CD4-positive, alpha-beta T cell (primary cell): ENCODE results near the gene NME7. TPM values are rescaled to one million over a fixed set of nuclear protein-coding genes. Genes with fewer than 3 reads are reported as not detected.

Experiments
- ATAC-seq: fragments of 200-7000 bp; cut with Tn5 transposase; one replicate; pipeline ENCODE4 v1.10.0; 2022; ENCODE audit warnings: mild to moderate bottlenecking; ENCODE audit not compliant: poor library complexity
- CTCF ChIA-PET: fragments of 350-600 bp; sonication (Branson Sonifier 250); formaldehyde crosslinking; loops from one replicate; lab custom pipeline; 2021; ENCODE audit warnings: antibody characterized with exemption, inconsistent platforms; lab: Charles Lee
- POLR2A ChIA-PET: fragments of 350-600 bp; sonication (Branson Sonifier 250); formaldehyde crosslinking; loops from one replicate; lab custom pipeline; 2021; ENCODE audit warnings: antibody characterized with exemption, inconsistent platforms; lab: Charles Lee
- DNase-seq, 14 experiments: peaks; one replicate each; pipeline ENCODE4 v3.0.0-alpha.2; 2013 to 2020; ENCODE audit warnings: mixed read lengths in 2 of 14
- H3K27ac ChIP-seq, 2 donors: one replicate each; pipeline versions ENCODE4 v1.5.1 to v1.7.0; 2013; ENCODE audit warnings: low read length in 2 of 2, low read depth in 1 of 2, mild to moderate bottlenecking in 1 of 2
- H3K27me3 ChIP-seq, 2 experiments: 1 replicate in 1 of 2; 2 replicates in 1 of 2; pipeline versions ENCODE4 v1.6.1 to v1.7.0; 2013; ENCODE audit warnings: low read length in 2 of 2, control low read depth in 1 of 2, mild to moderate bottlenecking in 1 of 2, moderate library complexity in 1 of 2; ENCODE audit not compliant: insufficient read depth in 2 of 2, control insufficient read depth in 1 of 2
- H3K36me3 ChIP-seq: one replicate; pipeline ENCODE4 v1.6.1; 2013; ENCODE audit warnings: low read length, control low read depth; ENCODE audit not compliant: insufficient read depth
- H3K4me1 ChIP-seq: one replicate; pipeline ENCODE4 v1.6.1; 2013; ENCODE audit warnings: low read length, control low read depth; ENCODE audit not compliant: insufficient read depth
- H3K4me3 ChIP-seq: one replicate; pipeline ENCODE4 v1.5.1; 2013; ENCODE audit warnings: mild to moderate bottlenecking, low read length, moderate library complexity
- H3K9me3 ChIP-seq, 2 experiments: 1 replicate in 1 of 2; 2 replicates in 1 of 2; pipeline versions ENCODE4 v1.6.1 to v1.7.0; 2013; ENCODE audit warnings: low read length in 2 of 2, mild to moderate bottlenecking in 2 of 2, control low read depth in 1 of 2, moderate library complexity in 1 of 2; ENCODE audit not compliant: control insufficient read depth in 1 of 2, insufficient read depth in 1 of 2
- H3K27ac Mint-ChIP-seq: one replicate; pipeline ENCODE4 v1.8.0; 2020; ENCODE audit warnings: mixed read lengths
- H3K27me3 Mint-ChIP-seq: one replicate; pipeline ENCODE4 v1.8.0; 2021; ENCODE audit warnings: mixed read lengths
- H3K36me3 Mint-ChIP-seq: one replicate; pipeline ENCODE4 v1.8.0; 2021; ENCODE audit warnings: low read depth, mixed read lengths
- H3K4me1 Mint-ChIP-seq: one replicate; pipeline ENCODE4 v1.8.0; 2021; ENCODE audit warnings: low read depth, mixed read lengths
- H3K4me3 Mint-ChIP-seq: one replicate; pipeline ENCODE4 v1.8.0; 2020; ENCODE audit warnings: mild to moderate bottlenecking, mixed read lengths
- H3K9me3 Mint-ChIP-seq: one replicate; pipeline ENCODE4 v1.8.0; 2020; ENCODE audit warnings: mixed read lengths
- intact Hi-C, 2 experiments: fragments of 100-400 bp; cut with DNase I in 1 of 2; cut with micrococcal nuclease in 1 of 2; formaldehyde crosslinking; loops; one replicate each; pipeline versions ENCODE4 v1.15.1 to v1.9.0; 2023 to 2025; cut with DNase I, micrococcal nuclease
- total RNA-seq, 174 experiments: library from RNA in 2 of 174; stranded (reverse) in 2 of 174; gene quantifications; one replicate each; pipeline ENCODE4 v1.2.3 and lab custom pipeline; 2021 to 2026
- TF ChIP-seq, protein P1 (sequence below): fragments of 200-600 bp; IDR thresholded peaks from one replicate; pipeline ENCODE4 v1.8.0; 2022; ENCODE audit warnings: antibody characterized with exemption, mild to moderate bottlenecking

NME7 gene
- total RNA-seq, 2 experiments from 2014 or later = 7.2 to 8.3 TPM

DNA sequence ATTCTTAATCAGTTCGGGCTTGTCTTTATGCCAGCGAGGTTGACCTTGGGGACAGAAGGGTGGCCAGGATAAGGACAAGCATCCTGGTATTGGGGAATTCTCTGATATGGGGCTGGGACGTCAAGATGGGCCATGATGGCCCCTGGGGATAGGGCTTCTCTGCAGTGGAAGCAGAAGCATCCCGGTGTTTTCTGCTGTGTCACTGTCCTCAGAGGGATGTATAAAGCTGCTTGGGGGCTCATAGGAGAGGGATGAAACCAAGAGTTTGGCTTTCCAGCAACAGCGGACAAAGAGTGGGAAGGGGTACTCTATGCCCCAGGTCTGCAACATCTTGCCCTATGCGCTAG, 262.5 kb downstream of the NME7 start:
- ChIA-PET CTCF (no interaction called here), POLR2A (no interaction called here)
- peaks cover 32% of the 10 kb centered on the region for H3K4me1 ChIP-seq
- no peak for DNase-seq
- intact Hi-C loops = loop anchor here (2.0 to 10.0 kb wide), 5 partner anchors 242 to 928 kb away; partner anchors contain the start of genes NME7 (in 1 of the 2) and TIPRL (in 1 of the 2)
- Mint-ChIP-seq H3K27me3 (peaks cover 3% of the 10 kb centered on the region), H3K36me3 (no peaks in the 10 kb centered on the region), H3K9me3 (no peaks in the 10 kb centered on the region), H3K27ac (no peak overlapping the region), H3K4me1 (peaks cover 36% of the 10 kb centered on the region), H3K4me3 (no peak overlapping the region)
- no peak overlapping the region for H3K27ac ChIP-seq
- H3K9me3 ChIP-seq = no peaks in the 10 kb centered on the region
- TF ChIP-seq, protein P1, sequence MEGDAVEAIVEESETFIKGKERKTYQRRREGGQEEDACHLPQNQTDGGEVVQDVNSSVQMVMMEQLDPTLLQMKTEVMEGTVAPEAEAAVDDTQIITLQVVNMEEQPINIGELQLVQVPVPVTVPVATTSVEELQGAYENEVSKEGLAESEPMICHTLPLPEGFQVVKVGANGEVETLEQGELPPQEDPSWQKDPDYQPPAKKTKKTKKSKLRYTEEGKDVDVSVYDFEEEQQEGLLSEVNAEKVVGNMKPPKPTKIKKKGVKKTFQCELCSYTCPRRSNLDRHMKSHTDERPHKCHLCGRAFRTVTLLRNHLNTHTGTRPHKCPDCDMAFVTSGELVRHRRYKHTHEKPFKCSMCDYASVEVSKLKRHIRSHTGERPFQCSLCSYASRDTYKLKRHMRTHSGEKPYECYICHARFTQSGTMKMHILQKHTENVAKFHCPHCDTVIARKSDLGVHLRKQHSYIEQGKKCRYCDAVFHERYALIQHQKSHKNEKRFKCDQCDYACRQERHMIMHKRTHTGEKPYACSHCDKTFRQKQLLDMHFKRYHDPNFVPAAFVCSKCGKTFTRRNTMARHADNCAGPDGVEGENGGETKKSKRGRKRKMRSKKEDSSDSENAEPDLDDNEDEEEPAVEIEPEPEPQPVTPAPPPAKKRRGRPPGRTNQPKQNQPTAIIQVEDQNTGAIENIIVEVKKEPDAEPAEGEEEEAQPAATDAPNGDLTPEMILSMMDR = no peak
- ATAC-seq = no peak
- H3K4me3 ChIP-seq = peak overlapping the region; percentile 46
- no peaks in the 10 kb centered on the region for H3K27me3 ChIP-seq
- H3K36me3 ChIP-seq = no peaks in the 10 kb centered on the region

DNA sequence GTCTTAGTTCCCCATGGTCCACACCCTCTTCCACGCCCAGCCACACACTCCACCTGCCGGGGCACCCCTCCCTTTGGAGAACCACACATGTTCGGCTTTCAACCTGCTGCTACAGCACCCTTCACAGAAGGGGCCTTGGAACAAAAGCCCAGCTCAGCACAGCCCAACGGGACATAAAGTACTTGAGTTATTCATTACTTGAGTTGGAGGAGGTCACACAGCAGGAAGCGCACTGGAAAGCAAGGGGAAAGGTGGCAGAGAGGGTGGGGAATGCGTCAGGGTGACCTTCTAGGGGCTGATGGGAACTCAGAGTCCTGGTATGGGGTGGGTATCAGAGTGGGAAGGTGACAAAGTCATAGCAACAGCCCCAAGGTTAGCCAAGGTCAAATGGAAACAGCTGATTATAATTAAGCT, 264.1 kb downstream of the NME7 start:
- no peak overlapping the region for H3K4me3 ChIP-seq
- TF ChIP-seq, protein P1 = no peak
- DNase-seq (no peak), ATAC-seq (no peak)
- H3K27me3 Mint-ChIP-seq = no peaks in the 10 kb centered on the region
- intact Hi-C loops = loop anchor here (10.0 kb wide), 2 partner anchors 659 to 759 kb away; no protein-coding TSS in a partner anchor
- H3K36me3 Mint-ChIP-seq = no peaks in the 10 kb centered on the region
- H3K36me3 ChIP-seq = no peaks in the 10 kb centered on the region
- no peaks in the 10 kb centered on the region for H3K27me3 ChIP-seq
- no peak overlapping the region for H3K27ac Mint-ChIP-seq
- H3K4me1 Mint-ChIP-seq = peaks cover 24% of the 10 kb centered on the region
- H3K27ac ChIP-seq = no peak overlapping the region
- POLR2A ChIA-PET = no interaction called here
- CTCF ChIA-PET = no interaction called here
- no peaks in the 10 kb centered on the region for H3K9me3 Mint-ChIP-seq
- no peak overlapping the region for H3K4me3 Mint-ChIP-seq
- peaks cover 23% of the 10 kb centered on the region for H3K4me1 ChIP-seq
- no peaks in the 10 kb centered on the region for H3K9me3 ChIP-seq

DNA sequence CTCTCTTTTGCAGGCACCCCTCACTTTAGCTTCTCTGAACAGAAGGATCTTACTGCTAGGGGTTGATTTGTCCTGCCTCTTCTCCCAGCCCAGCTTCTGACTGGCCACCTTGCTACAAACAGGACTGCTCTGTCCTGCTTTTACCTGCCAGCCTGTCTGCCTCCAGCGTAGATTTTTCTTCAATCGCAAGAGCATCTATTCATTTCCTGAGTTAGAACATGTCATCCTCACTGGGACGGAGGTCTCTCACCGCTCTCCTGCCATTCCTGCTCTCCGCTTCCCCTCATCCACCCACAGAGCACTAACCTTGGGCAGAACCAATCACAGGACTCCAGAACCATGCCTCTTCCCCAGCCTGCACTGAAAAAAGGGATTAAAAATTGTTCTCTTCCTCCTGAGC, 264.6 kb downstream of the NME7 start:
- no peak overlapping the region for H3K27ac ChIP-seq
- CTCF ChIA-PET = no interaction called here
- DNase-seq (no peak), ATAC-seq (no peak)
- POLR2A ChIA-PET = no interaction called here
- no peak overlapping the region for H3K27ac Mint-ChIP-seq
- H3K27me3 Mint-ChIP-seq = no peaks in the 10 kb centered on the region
- H3K36me3 Mint-ChIP-seq = no peaks in the 10 kb centered on the region
- H3K9me3 Mint-ChIP-seq = no peaks in the 10 kb centered on the region
- no peaks in the 10 kb centered on the region for H3K9me3 ChIP-seq
- peaks cover 19% of the 10 kb centered on the region for H3K4me1 Mint-ChIP-seq
- H3K4me1 ChIP-seq = peaks cover 20% of the 10 kb centered on the region
- H3K4me3 Mint-ChIP-seq = no peak overlapping the region
- no peak overlapping the region for H3K4me3 ChIP-seq
- H3K36me3 ChIP-seq = no peaks in the 10 kb centered on the region
- no peaks in the 10 kb centered on the region for H3K27me3 ChIP-seq
- intact Hi-C loops = loop anchor here (10.0 kb wide), 2 partner anchors 658 to 758 kb away; no protein-coding TSS in a partner anchor
- TF ChIP-seq, protein P1 = no peak
